ENCODE measurements around the gene MROH8.

The MROH8 gene

GRCh38 chr20:37219751-37220668 is 40.7 kb upstream of the MROH8 start:
- no peak overlapping the region for H2AFZ ChIP-seq (ENCODE audit: low read length)
- H3K9ac ChIP-seq (ENCODE audit: low read length): no peak overlapping the region
- H3K36me3 ChIP-seq (replicated peaks; ENCODE audit: insufficient read depth, low read length): peaks cover 23% of the 10 kb centered on the region; the same call in 1 of the 2 replicates
- no peak overlapping the region for H3K4me2 ChIP-seq (ENCODE audit: low read depth, low read length)
- 0 out of 2 replicates have a peak, but pooled peaks cover 7% of the 10 kb centered on the region for H4K20me1 ChIP-seq (ENCODE audit: insufficient read depth, low read length)
- H3F3A ChIP-seq (ENCODE audit: insufficient read depth, low read length): no peaks in the 10 kb centered on the region
- no peaks in the 10 kb centered on the region for H3K27me3 ChIP-seq (replicated peaks; ENCODE audit: insufficient read depth, low read length)
- H3K9me2 ChIP-seq (replicated peaks; ENCODE audit: insufficient read depth, low read length): no peaks in the 10 kb centered on the region
- no peak overlapping the region for H3K27ac ChIP-seq (ENCODE audit: low read length)
- H3K79me2 ChIP-seq (ENCODE audit: low read length): peaks cover 12% of the 10 kb centered on the region; the same call in 1 of the 2 replicates
- no peaks in the 10 kb centered on the region for H3K9me3 ChIP-seq (replicated peaks; ENCODE audit: insufficient read depth, low read length)
- TF ChIP-seq CTCF (IDR thresholded peaks at IDR 0.05; ENCODE audit: low read length) (no peak), EZH2phosphoT487 (IDR thresholded peaks at IDR 0.05; ENCODE audit: low read length) (no peak), EZH2 (optimal IDR thresholded peaks at IDR 0.05; ENCODE audit: low read depth, low read length) (no peak)
- H3K4me3 ChIP-seq (ENCODE audit: low read length): no peak overlapping the region
- DNase-seq: no peak
- no peaks in the 10 kb centered on the region for H3K4me1 ChIP-seq (ENCODE audit: low read length)

GRCh38 chr20:37218976-37219375 is 39.6 kb upstream of the MROH8 start:
- Histone ChIP-seq H3K9me2 (replicated peaks; ENCODE audit: insufficient read depth, low read length) (no peaks in the 10 kb centered on the region), H3K4me1 (ENCODE audit: low read length) (no peaks in the 10 kb centered on the region), H3K36me3 (replicated peaks; ENCODE audit: insufficient read depth, low read length) (peaks cover 20% of the 10 kb centered on the region; the same call in 1 of the 2 replicates), H3K9ac (ENCODE audit: low read length) (no peak overlapping the region), H4K20me1 (ENCODE audit: insufficient read depth, low read length) (0 out of 2 replicates have a peak, but pooled peaks cover 7% of the 10 kb centered on the region), H3K4me2 (ENCODE audit: low read depth, low read length) (no peak overlapping the region), H3K4me3 (ENCODE audit: low read length) (no peak overlapping the region), H3K27me3 (replicated peaks; ENCODE audit: insufficient read depth, low read length) (no peaks in the 10 kb centered on the region), H3K27ac (ENCODE audit: low read length) (no peak overlapping the region), H3F3A (ENCODE audit: insufficient read depth, low read length) (no peaks in the 10 kb centered on the region), H3K9me3 (replicated peaks; ENCODE audit: insufficient read depth, low read length) (no peaks in the 10 kb centered on the region), H3K79me2 (ENCODE audit: low read length) (peaks cover 12% of the 10 kb centered on the region; the same call in 1 of the 2 replicates), H2AFZ (ENCODE audit: low read length) (no peak overlapping the region)
- no peak for DNase-seq
- TF ChIP-seq EZH2 (optimal IDR thresholded peaks at IDR 0.05; ENCODE audit: low read depth, low read length): no peak
- TF ChIP-seq CTCF (IDR thresholded peaks at IDR 0.05; ENCODE audit: low read length): no peak
- no peak for TF ChIP-seq EZH2phosphoT487 (IDR thresholded peaks at IDR 0.05; ENCODE audit: low read length)

GRCh38 chr20:37218441-37218840 is 39.1 kb upstream of the MROH8 start:
- Histone ChIP-seq H2AFZ (ENCODE audit: low read length) (no peak overlapping the region), H3K79me2 (ENCODE audit: low read length) (peaks cover 12% of the 10 kb centered on the region; the same call in 1 of the 2 replicates), H3K27me3 (replicated peaks; ENCODE audit: insufficient read depth, low read length) (no peaks in the 10 kb centered on the region), H3K27ac (ENCODE audit: low read length) (no peak overlapping the region), H3K9me2 (replicated peaks; ENCODE audit: insufficient read depth, low read length) (no peaks in the 10 kb centered on the region), H3K9ac (ENCODE audit: low read length) (no peak overlapping the region), H4K20me1 (ENCODE audit: insufficient read depth, low read length) (0 out of 2 replicates have a peak, but pooled peaks cover 7% of the 10 kb centered on the region), H3K9me3 (replicated peaks; ENCODE audit: insufficient read depth, low read length) (no peaks in the 10 kb centered on the region), H3K4me1 (ENCODE audit: low read length) (no peaks in the 10 kb centered on the region), H3K36me3 (replicated peaks; ENCODE audit: insufficient read depth, low read length) (peaks cover 20% of the 10 kb centered on the region; the same call in 1 of the 2 replicates), H3F3A (ENCODE audit: insufficient read depth, low read length) (no peaks in the 10 kb centered on the region), H3K4me2 (ENCODE audit: low read depth, low read length) (no peak overlapping the region), H3K4me3 (ENCODE audit: low read length) (no peak overlapping the region)
- no peak for DNase-seq
- no peak for TF ChIP-seq CTCF (IDR thresholded peaks at IDR 0.05; ENCODE audit: low read length)
- TF ChIP-seq EZH2phosphoT487 (IDR thresholded peaks at IDR 0.05; ENCODE audit: low read length): no peak
- TF ChIP-seq EZH2 (optimal IDR thresholded peaks at IDR 0.05; ENCODE audit: low read depth, low read length): no peak
